HAP-1 (cell line): ENCODE measurements around the gene MID1.
"Not testable (repeated sequence)": the region's sequence is repeated elsewhere in the genome, so short reads cannot be mapped to it uniquely, and the experiment has no call there.

ENCODE experiments used
- DNase-seq, 2 experiments: peaks; one replicate each; pipeline ENCODE4 v3.0.0-alpha.2; 2016 to 2020; ENCODE audit warnings: low spot score in 2 of 2
- H3K27me3 ChIP-seq: fragments of 250-450 bp; sonication (Bioruptor Pico); 2 replicates; pipeline ENCODE4 v1.5.1; 2020; ENCODE audit warnings: low read depth, mild to moderate bottlenecking, moderate library complexity
- H3K36me3 ChIP-seq: fragments of 250-450 bp; sonication (Bioruptor Pico); replicated peaks from 2 replicates; pipeline ENCODE4 v1.5.1; 2020; ENCODE audit warnings: mild to moderate bottlenecking
- H3K4me1 ChIP-seq: fragments of 250-450 bp; sonication (Bioruptor Pico); 2 replicates; pipeline ENCODE4 v1.5.1; 2020; ENCODE audit warnings: mild to moderate bottlenecking
- H3K4me3 ChIP-seq: fragments of 250-450 bp; sonication (Bioruptor Pico); 2 replicates; pipeline ENCODE4 v1.5.1; 2020; ENCODE audit warnings: mild to moderate bottlenecking, moderate library complexity
- H3K9me3 ChIP-seq: fragments of 250-450 bp; sonication (Bioruptor Pico); 2 replicates; pipeline ENCODE4 v1.5.1; 2020; ENCODE audit warnings: mild to moderate bottlenecking, moderate library complexity
- in situ Hi-C: fragments of 300-500 bp; cut with MboI; formaldehyde crosslinking; loops from 3 replicates; pipeline ENCODE4 v1.14.3; 2020; ENCODE audit warnings: low sequenced_read_pairs, inconsistent platforms, mixed read lengths

The MID1 gene

DNA sequence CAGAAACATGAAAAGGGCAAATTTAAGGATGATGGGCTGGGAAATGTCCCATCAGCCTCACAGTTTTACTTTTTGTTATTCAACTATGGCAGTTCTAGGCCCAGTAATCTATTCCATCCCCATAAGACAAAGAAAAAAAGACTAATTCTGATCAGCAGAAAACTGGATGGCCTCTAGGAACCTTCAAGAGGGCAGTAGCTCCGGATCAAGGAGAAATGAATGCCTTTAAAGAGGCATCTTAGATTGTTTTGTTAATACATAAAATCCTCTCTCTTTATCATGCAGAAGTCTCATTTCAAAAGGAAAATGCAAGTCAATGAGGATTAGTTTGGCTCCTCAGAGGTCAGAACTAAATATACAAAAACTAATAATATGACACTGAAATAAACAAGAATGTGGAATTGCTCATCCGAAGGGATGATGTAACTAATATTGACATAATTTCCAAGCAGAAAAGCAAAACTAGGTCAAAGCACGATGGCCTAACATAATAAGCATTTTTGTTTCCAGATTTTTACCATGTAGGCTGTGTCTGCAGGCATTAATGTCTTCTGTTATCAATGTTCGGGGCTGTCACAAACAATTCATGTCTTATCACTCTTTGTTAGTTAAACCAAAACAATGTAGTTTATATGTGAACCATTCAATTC is 8.8 kb downstream of the MID1 start:
- H3K4me3 ChIP-seq: no peak overlapping the region
- no peaks in the 10 kb centered on the region for H3K27me3 ChIP-seq
- peaks cover 35% of the 10 kb centered on the region for H3K4me1 ChIP-seq
- no peaks in the 10 kb centered on the region for H3K36me3 ChIP-seq
- DNase-seq: peak; percentile 47 to 96
- no peaks in the 10 kb centered on the region for H3K9me3 ChIP-seq
- in situ Hi-C loops: loop anchor here (10.0 kb wide), 1 partner anchor 427 kb away; no protein-coding TSS in a partner anchor

DNA sequence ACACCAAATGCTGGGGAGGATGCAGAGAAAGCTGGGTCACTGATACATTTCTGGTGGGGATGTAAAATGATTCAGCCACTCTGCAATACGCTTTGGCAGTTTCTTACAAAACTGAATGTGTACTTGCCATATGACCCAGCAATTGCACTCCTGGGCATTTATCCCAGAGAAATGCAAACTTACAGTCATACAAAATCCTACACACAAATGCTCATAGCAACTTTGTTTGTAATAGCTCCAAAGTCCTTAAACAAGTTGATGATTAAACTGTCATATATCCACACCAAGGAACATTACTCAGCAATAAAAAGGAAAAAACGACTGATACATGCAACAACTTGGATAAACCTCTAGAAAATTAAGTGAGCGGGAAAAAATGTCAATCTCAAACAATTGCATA is 12.3 kb downstream of the MID1 start:
- peaks cover 32% of the 10 kb centered on the region for H3K4me1 ChIP-seq
- no peak for DNase-seq

GRCh38 chrX:10607233-10607632 is 13.2 kb downstream of the MID1 start:
- in situ Hi-C loops: no loop called here
- H3K27me3 ChIP-seq: no peaks in the 10 kb centered on the region
- H3K4me1 ChIP-seq: peaks cover 31% of the 10 kb centered on the region
- no peak for DNase-seq
- no peaks in the 10 kb centered on the region for H3K36me3 ChIP-seq
- no peaks in the 10 kb centered on the region for H3K9me3 ChIP-seq
- no peak overlapping the region for H3K4me3 ChIP-seq

More for the DNA sequence above, 12.3 kb downstream of the MID1 start:
- H3K36me3 ChIP-seq: no peaks in the 10 kb centered on the region
- H3K9me3 ChIP-seq: no peaks in the 10 kb centered on the region
- in situ Hi-C loops: no loop called here
- H3K4me3 ChIP-seq: no peak overlapping the region
- no peaks in the 10 kb centered on the region for H3K27me3 ChIP-seq

GRCh38 chrX:10603612-10604011 is 16.8 kb downstream of the MID1 start:
- H3K9me3 ChIP-seq: no peaks in the 10 kb centered on the region
- no peaks in the 10 kb centered on the region for H3K27me3 ChIP-seq
- no peak overlapping the region for H3K4me3 ChIP-seq
- DNase-seq: no peak
- H3K4me1 ChIP-seq: peaks cover 30% of the 10 kb centered on the region
- H3K36me3 ChIP-seq: no peaks in the 10 kb centered on the region
- in situ Hi-C loops: no loop called here

- no peaks in the 10 kb centered on the region for H3K36me3 ChIP-seq
- no peak overlapping the region for H3K4me3 ChIP-seq
- in situ Hi-C loops: no loop called here
- DNase-seq: no peak
- H3K4me1 ChIP-seq: peaks cover 30% of the 10 kb centered on the region
- no peaks in the 10 kb centered on the region for H3K27me3 ChIP-seq
- H3K9me3 ChIP-seq: no peaks in the 10 kb centered on the region
Observed at GRCh38 chrX:10602646-10603045, 17.7 kb downstream of the MID1 start.

DNA sequence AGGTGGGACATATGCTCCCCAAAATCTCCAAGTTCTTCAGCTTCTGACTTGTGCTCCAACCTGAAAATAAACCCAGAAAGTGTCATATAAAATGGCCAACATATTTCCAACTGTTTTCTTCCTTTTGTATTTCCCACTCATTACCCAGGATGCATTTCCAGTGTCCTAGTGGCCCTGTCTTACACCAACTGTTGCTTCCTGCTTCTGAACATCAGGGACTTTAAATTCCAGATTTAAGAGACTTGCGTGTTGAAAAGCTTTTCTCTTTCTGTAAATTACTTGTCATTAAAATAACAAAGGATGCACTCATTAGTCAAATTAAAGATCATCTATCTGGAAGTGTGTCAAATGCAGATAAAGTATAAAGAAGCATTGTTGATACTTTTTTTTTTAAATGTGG is 19.9 kb downstream of the MID1 start:
- DNase-seq: peak; percentile 44 to 79
- peaks cover 32% of the 10 kb centered on the region for H3K4me1 ChIP-seq
- no peaks in the 10 kb centered on the region for H3K9me3 ChIP-seq
- H3K36me3 ChIP-seq: no peaks in the 10 kb centered on the region
- H3K4me3 ChIP-seq: no peak overlapping the region
- no peaks in the 10 kb centered on the region for H3K27me3 ChIP-seq
- in situ Hi-C loops: no loop called here

GRCh38 chrX:10598540-10598939 is 21.8 kb downstream of the MID1 start:
- Histone ChIP-seq H3K4me1 (peaks cover 29% of the 10 kb centered on the region), H3K27me3 (no peaks in the 10 kb centered on the region), H3K36me3 (no peaks in the 10 kb centered on the region), H3K4me3 (no peak overlapping the region), H3K9me3 (no peaks in the 10 kb centered on the region)
- in situ Hi-C loops: no loop called here
- no peak for DNase-seq

- peaks cover 23% of the 10 kb centered on the region for H3K4me1 ChIP-seq
- peak; percentile 29 to 64 for DNase-seq
- no peak overlapping the region for H3K4me3 ChIP-seq
- H3K9me3 ChIP-seq: no peaks in the 10 kb centered on the region
- no peaks in the 10 kb centered on the region for H3K27me3 ChIP-seq
- H3K36me3 ChIP-seq: no peaks in the 10 kb centered on the region
- in situ Hi-C loops: no loop called here
Observed at GRCh38 chrX:10597871-10598270, 22.5 kb downstream of the MID1 start.

DNA sequence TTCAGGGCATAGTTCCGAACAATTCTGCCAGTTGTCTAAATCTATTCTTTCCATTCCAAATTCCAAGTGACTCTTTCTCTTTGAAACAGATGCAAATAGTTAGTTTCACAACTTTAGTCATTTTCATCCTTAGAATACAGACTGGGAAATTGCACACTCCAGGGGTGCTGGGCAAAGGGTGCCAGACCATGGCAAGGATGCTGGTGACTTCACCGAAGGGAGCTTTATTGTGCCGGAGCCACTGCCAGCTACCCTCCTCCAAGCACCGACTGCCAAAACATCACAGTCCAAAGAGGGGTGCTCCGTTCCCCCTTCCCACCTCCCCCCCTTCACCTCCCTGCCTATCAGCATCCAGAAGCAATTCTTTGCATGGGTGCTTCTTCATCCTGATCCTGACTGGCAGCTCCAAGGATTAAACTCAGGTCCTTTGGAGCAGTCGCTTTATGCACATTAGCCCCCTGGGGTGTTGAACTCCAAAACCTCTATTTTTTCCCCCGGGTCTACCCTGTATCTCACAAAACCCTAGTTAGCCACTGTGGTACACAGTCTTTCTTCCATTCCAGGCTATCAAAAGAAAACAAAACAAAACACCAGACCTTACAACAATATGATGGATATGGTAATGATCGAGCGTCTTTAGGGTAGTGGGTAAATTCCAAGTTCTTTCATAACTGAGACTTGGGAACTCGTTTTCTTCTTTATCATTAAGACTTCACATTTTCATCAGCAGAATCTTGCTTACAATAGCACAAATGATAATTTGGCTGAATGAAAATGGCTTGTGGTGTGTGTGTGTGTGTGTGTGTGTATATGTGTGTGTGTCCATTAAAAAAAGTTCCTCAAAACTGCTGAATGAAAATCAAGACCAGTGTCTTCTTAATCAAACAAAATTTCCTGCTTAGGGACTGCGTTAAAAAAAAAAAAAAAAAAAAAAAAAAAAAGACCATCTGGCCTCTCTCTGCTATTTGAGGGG is 28.7 kb downstream of the MID1 start:
- no peaks in the 10 kb centered on the region for H3K36me3 ChIP-seq
- in situ Hi-C loops: no loop called here
- H3K4me1 ChIP-seq: no peaks in the 10 kb centered on the region; the same call in none of the 2 replicates
- H3K4me3 ChIP-seq: no peak overlapping the region
- no peaks in the 10 kb centered on the region for H3K27me3 ChIP-seq
- H3K9me3 ChIP-seq: no peaks in the 10 kb centered on the region
- no peak for DNase-seq

- H3K9me3 ChIP-seq, H3K4me1 ChIP-seq, H3K27me3 ChIP-seq, DNase-seq, in situ Hi-C loops, H3K4me3 ChIP-seq, H3K36me3 ChIP-seq: not testable (repeated sequence)
Observed at GRCh38 chrX:10589787-10590186, 30.6 kb downstream of the MID1 start.

GRCh38 chrX:10589098-10589497 is 31.3 kb downstream of the MID1 start:
- no peaks in the 10 kb centered on the region for H3K36me3 ChIP-seq
- no peaks in the 10 kb centered on the region for H3K27me3 ChIP-seq
- H3K4me1 ChIP-seq: no peaks in the 10 kb centered on the region
- in situ Hi-C loops: no loop called here
- no peak overlapping the region for H3K4me3 ChIP-seq
- no peak for DNase-seq
- peaks cover 8% of the 10 kb centered on the region for H3K9me3 ChIP-seq

DNA sequence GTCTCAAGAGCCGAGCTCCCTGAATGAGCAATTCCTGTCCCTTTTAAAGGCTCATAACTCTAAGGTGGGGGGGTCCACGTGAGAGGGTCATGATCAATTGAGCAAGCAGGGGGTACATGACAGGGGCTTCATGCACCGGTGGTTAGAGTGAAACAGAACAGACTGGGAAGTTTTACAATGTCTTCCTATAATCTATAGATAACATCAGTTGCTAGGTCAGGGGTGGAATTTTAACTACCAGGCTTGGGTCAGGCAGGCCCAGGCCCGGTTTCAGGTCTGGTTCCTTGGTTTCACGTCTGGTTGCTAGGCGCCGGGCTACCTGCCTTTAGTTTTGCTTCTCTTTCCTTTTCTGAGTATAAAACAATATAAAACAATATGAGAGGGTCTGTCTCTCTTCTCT is 35.5 kb downstream of the MID1 start:
- in situ Hi-C loops, DNase-seq, H3K36me3 ChIP-seq, H3K9me3 ChIP-seq, H3K27me3 ChIP-seq, H3K4me3 ChIP-seq, H3K4me1 ChIP-seq: not testable (repeated sequence)

DNA sequence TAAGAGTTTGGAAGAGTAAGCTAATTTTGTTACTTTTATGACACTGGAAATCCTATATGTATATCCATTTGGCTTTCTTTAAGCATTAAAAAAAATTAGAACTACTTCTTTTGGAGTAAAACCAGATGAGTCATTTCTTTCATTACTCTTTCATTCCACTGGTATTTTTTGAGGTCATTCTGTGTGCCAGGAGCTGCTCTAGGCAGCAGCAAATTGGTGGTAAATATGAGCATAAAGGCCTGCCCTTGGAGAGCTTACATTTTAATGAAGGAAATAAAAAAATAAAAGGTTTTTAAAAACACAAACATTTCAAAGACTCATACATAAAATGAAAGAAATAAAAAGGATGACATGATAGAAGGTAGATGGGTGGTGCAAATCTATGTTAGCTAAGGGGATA is 37.4 kb downstream of the MID1 start:
- H3K4me3 ChIP-seq: no peak overlapping the region
- peaks cover 8% of the 10 kb centered on the region for H3K9me3 ChIP-seq
- DNase-seq: no peak
- H3K27me3 ChIP-seq: no peaks in the 10 kb centered on the region
- H3K4me1 ChIP-seq: peaks cover 21% of the 10 kb centered on the region
- no peaks in the 10 kb centered on the region for H3K36me3 ChIP-seq
- in situ Hi-C loops: no loop called here

DNA sequence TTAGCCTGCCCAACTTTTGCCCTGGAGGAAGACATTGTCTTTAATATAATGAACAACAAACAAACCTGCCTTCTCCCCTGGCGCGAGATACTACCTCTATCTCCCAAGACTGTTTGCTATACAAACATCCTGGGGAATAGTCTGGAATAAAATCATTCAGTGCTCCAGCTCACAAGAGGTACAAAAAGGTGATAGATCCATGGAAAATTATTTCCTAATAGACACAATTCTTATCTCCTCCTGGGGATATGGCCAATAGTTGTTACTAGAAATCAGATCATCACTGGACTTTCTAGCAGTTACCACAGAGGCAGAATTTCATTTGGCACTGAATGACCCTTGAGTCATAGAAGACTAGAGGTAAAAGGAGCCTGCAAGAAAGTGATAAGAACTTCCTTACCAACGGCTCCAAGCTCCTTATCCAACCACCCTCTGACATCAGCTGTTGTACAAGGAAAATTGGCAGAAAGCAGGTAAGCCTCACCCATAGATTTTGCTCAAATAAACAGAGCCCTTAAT is 38.1 kb downstream of the MID1 start:
- peaks cover 8% of the 10 kb centered on the region for H3K9me3 ChIP-seq
- H3K4me3 ChIP-seq: no peak overlapping the region
- in situ Hi-C loops: no loop called here
- H3K27me3 ChIP-seq: no peaks in the 10 kb centered on the region
- H3K4me1 ChIP-seq: peaks cover 28% of the 10 kb centered on the region
- DNase-seq: no peak
- H3K36me3 ChIP-seq: no peaks in the 10 kb centered on the region
